Suprapubic skin (tissue), 3 donors: ENCODE data around the gene LMOD1.

Experiments
- POLR2AphosphoS5 ChIP-seq, 3 donors: sonication (generic); formaldehyde crosslinking; IDR thresholded peaks; one replicate each; pipeline ENCODE4 v1.6.1; 2017; ENCODE audit warnings: antibody characterized with exemption in 3 of 3
- TF ChIP-seq, protein P1 (sequence below), 2 donors: fragments of 200-600 bp in 1 of 2; fragments of 450-650 bp in 1 of 2; sonication (generic) in 1 of 2; IDR thresholded peaks; one replicate each; pipeline ENCODE4 v1.5.1; 2016 to 2019; ENCODE audit warnings: antibody characterized with exemption in 2 of 2, mild to moderate bottlenecking in 1 of 2, moderate library complexity in 1 of 2

- TF ChIP-seq, protein P1, sequence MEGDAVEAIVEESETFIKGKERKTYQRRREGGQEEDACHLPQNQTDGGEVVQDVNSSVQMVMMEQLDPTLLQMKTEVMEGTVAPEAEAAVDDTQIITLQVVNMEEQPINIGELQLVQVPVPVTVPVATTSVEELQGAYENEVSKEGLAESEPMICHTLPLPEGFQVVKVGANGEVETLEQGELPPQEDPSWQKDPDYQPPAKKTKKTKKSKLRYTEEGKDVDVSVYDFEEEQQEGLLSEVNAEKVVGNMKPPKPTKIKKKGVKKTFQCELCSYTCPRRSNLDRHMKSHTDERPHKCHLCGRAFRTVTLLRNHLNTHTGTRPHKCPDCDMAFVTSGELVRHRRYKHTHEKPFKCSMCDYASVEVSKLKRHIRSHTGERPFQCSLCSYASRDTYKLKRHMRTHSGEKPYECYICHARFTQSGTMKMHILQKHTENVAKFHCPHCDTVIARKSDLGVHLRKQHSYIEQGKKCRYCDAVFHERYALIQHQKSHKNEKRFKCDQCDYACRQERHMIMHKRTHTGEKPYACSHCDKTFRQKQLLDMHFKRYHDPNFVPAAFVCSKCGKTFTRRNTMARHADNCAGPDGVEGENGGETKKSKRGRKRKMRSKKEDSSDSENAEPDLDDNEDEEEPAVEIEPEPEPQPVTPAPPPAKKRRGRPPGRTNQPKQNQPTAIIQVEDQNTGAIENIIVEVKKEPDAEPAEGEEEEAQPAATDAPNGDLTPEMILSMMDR (IDR thresholded peaks at IDR 0.05): no peak
- no peak for TF ChIP-seq POLR2AphosphoS5 (IDR thresholded peaks at IDR 0.05)
Observed at GRCh38 chr1:201861448-201861847, 84.9 kb downstream of the LMOD1 start.
